Dedifferentiated amniotic fluid mesenchymal stem cell (primary cell): ENCODE results near the gene EIF4B.

Source experiments
- DNase-seq: peaks from one replicate; pipeline ENCODE4 v3.0.0-alpha.2; 2016; ENCODE audit errors: extremely low spot score

The EIF4B gene

DNA sequence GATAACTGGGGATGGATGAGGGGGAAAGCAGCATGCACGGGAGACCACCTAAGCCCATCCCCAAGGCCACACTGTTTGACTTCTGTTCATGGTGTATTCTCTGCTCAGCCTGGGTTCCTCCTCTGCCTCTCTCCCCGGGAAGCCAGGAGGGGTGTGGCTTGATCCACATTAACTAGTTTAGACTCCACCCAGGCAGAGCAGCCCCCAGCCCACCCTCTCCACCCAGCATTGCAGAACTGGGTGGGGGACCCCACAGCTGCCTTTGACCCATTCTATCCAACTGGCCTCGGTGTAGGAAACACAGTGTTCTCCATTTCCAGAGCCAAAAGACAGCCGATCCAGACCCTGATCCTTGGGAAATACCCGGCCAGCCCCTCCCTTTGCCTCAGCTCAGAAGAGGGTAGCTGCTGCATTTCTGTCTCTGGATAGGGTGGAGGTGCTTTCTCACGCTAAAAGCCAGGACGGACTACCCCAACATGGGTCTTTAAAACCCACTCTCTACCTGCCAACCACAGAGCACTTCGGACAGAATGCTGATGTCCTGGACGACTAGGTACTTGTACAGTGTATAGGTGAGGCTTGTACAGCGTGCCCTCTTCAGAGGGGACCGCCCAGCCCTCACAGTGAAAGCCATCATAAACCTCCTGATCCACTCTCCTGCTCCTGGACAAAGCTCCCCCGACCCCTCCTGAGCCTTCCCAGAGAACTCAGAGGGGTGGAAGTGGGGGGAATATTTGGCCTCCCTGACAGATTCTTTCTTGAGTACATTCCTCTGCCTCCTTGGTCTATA is 63.6 kb downstream of the EIF4B start:
- no peak for DNase-seq

DNA sequence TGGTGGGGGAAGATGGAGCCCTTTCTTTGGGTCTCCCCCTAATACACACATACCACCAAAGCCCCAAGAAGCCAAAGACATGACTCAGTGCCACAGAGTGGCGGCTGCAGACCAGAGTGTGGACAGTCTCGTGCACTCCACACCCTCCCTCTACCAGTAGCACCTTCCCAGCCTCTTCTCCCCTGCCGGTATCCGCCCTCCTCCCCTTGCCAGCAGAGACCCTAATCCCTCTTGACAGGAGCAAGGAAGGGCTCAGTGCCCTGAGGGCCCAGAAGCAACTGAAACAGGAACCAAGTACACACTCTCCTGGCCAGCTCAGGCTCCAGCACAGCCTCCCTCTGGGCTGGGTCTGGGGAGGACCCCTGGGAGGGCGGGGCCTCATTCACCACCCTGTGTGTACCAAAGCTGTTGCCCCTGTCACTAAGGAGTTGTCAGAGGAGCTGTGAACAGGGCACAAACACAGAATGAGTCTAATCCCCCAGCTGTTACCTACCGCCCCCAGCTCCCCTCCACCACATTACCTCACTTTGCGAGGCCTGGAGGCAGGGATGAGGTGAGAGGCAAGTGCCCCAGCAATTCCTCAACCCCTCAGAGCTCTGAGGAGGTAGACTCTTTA is 64.7 kb downstream of the EIF4B start:
- no peak for DNase-seq

DNA sequence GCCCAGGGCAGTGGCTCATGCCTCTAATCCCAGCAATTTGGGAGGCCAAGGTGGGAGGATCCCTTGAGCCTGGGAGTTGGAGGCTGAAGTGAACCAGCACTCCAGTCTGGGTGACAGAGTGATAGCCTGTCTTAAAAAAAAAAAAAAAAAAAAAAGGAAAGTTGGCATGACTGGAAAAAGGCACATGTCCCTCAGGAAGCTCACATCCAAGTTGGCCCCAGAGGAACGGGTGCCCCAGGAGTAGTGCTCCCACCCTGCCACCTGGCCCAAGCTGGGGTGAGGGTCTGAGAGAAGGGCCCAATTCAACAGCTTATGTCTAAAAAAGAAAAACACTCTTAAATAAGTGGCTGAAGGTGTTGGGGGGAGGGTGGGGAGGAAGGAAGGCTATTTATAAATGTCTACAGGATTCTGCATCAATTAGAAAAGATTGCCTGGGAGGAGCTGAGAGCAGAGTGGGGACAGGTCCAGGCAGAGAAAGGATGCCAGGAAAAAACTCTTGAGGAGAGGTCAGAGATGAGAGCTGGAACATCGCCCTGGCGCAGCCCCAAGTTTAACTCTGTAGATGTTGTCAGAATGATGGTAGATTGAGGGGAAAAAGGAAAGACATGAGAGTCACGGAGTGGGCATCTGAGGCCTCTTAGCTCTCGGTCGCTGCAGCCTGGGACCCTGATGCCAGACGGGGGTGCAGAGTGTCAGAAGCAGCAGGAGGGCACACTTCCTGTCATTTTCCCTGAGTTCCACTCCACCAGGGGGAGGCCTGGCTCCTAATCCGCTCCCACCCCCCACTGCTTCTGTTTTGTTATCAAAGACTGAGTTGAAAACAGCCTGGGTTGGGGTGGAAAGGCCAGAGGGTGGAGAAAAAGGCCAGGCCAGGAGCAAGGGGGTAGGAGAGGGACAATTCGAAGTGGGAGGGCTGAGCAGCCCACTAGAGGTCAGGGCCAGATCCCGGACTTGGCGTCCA is 65.6 kb downstream of the EIF4B start:
- no peak for DNase-seq

DNA sequence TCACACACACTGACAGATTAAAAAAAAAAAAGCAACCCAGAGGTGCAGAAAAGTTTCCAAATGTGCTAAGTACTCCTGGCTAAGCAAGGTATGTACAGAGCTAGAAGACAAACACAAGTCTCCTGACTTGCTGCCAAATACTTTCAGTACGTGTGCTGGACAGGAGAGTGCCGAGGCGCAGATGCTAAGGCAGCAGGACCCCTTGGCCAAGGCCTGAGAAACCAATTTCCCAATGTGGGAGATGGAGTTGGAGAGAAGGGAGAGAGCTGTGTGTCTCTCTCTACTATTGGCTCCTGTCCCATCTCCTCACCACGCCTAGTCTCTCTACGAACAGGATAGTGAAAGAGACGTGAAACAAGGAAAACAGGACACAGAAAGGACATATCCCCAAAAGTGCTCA is 67.6 kb downstream of the EIF4B start:
- no peak for DNase-seq

DNA sequence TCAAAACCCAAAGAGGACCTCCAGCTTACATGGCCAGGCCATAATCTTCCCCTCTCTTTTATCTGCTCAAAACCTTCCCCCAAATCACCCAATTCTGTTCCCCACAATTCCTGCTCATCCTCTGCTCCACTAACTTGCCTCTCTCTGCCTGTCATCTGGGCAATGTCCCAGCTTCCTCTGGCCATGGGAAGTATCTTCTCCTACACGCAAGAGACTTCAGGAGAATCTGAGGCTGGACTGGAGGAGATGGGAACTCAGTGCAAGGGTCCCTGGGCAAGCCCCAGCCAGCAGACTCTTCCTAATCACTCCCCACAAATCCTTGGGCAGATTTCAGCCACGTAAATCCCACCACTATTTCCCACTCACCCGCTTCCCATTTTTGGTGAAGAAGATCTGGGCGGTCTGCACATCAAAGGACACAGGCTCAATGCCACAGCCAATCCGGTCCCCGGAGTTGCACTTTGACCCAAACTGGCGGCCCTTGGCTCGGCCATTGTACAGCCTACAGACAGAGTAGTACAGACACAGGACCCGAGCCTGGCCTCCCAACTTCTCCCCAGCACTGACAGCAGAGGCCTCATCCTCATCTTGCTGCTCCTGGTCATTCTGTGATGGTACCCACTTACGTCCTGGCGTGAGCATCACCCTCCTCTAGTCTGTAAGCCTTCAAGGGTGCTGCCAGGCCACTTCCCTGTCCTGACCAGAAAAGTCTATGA is 68.2 kb downstream of the EIF4B start:
- DNase-seq, result no peak

DNA sequence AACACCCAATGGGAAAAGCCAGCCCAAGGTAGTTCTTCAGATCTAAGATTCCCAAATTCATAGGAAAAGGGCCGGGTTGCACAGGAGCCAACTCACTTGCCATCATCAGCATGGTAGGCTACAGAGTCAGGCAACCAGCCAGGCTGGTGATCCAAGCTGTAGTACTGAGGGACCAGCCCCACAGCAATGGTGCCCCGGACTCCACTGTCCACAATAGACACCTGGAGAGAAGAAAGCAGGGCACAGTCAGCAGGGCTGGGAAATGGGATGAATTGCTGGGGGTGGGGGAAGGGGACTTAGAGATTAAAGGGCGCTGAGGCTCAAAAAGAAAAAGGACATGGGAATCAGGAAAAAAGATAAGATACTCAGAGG is 68.7 kb downstream of the EIF4B start:
- no peak for DNase-seq

DNA sequence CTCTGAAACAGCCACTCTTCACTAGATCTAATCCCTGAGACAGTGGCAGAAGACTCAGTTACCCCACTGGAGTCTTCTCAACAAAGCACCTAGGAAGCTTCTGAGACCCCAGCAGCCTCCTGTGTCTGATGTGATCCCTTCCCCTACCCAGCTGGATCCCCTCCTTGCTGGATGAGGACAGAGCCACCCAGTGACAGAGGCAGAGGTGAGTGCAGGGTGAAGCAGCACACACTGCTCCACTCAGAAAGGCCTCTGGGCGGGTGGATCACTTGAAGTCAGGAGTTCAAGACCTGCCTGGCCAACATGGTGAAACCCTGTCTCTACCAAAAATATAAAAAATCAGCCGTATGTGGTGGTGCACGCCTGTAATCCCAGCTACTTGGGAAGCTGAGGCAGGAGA is 70.2 kb downstream of the EIF4B start:
- no peak for DNase-seq

DNA sequence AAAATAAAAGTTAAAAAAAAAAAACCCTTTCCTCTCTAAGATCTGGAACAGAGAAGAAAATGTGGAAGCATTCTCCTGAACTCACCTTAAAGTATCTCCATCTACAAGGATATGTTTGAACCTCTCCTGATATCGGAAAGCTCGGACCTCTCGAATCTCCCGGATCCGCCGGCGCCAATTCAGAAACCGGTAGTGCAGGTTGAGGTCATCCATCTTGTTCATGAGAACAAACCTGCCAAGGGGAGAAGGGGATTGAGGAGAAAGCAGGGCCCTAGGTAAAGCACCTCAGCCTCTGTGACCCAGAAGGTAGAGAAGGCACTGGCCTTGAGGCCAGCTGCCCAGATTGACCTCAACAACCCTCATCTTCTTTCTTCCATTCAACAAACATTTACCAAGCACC is 70.8 kb downstream of the EIF4B start:
- DNase-seq, result no peak

DNA sequence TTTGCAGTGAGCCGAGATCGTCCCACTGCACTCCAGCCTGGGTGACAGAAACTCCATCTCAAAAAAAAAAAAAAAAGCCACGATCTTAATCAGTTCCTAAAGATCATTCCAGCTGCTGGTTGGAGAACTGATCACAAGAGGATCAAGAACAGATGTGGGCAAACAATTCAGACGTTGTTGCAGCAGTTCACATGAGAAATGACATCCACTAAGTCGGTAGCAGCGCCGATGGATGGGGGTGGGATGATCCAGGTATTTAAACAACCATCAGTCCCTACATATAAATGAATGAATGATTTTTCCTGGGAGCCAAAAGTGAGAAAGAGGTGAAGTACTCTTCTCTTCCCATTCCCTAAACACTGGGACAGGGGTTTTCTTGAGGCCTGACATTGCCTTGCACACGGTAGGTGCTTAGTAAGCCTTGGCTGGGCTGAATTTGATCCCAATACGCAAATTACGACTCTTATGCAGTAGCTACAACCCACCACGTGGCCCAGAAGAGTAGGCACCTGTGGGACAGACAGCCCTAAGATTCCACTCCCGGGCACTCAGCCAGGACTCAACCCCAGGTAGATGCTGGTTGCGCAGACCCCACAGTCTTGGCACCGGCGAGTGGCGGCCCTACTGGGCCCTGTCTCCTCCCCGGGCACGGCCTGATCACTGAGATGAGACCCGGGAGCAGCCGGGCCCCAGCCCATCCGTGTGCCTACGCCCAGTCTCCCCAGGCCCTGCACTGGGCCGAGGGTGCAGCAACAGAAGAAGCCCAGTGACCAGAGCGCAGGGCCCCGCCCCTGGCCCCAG is 72.4 kb downstream of the EIF4B start:
- DNase-seq, result no peak

DNA sequence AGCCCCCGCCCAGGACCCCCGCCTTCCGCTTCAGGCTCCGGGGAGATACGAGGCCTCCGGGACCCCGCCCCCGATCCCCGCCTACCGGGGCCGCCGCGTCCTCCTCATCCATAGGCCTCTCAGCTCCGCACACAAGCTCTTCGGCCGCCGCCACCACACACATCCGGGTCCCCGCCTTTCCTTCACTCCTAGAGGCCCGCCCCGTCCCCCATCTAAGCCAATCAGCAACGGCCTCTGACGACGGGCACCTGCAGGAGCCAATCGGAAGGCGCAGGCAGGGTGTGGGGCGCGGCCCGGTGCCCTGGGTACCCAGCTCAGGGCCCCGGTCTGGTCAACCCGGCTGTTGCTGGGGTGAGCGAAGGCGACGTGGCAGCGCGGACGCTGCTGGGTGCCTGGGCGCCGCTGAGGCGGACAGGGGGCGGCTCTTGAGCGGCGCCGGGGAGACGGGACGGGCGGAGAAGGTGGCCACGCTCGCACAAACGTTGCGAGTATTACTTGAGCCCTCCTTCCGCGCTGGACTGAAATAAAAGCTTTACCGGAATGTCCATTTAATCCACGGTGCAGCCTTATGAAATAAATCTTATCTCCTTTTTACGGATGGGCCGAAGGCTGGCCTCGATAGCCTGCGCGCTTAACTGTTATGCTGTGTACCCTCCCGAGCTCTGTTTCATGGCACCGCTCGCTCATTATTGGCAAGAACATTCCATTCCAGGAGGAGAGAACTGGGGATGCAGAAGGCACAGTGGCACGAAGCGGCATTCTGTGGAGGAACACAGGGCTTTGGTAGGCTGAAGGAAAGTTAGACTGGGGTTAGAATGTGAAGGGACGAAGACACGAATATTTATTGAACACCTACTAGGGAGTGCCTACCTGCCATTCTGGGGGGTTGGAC is 73.2 kb downstream of the EIF4B start, which contains the start of gene SPRYD3:
Gene SPRYD3 (minus strand): TSS at position 165 of the 892 bp plus-strand sequence. CDS start 57 bp downstream, at position 108.
- DNase-seq, result peak; percentile 96

DNA sequence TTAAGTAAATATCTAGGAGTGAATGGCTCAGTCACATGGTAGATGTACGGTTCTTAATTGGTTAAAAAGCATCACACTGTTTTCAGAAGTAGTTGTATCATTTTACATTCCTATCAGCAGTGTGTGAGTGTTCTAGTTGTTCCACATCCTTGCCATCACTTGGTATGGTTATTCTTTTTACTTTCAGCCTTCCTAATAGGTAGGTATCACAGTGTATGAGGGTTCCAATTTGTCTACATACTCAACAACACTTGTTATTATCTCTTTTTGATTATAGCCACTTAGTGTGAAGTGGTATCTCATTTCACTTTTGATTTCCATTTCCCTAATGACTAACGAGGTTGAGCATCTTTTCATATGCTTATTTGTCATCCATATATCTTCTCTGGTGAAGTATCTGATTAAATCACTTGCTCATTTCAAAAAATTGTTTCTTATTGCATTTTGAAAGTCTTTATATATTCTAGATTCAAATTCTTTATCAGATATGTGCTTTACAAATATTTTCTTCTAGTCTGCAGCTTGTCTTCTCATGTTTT is 76.5 kb downstream of the EIF4B start:
- DNase-seq, result no peak

DNA sequence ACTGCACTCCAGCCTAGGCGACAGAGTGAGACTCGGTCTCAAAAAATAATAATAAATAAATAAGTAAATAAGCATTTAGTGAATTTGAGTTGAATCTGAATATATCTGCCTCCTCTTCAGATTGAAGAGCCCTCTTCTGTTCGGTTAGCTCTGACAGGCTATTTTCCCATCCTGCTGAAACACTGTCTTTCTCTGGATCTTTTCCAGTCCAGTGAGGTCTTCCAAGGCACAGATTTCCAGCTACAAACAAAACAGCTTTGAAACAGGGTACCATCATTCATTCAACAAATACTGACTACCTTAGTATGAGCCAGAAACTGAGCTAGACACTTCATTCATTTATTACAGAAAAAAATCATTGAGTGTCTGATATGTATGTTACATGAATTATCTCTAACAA is 80.1 kb downstream of the EIF4B start:
- DNase-seq, result no peak

DNA sequence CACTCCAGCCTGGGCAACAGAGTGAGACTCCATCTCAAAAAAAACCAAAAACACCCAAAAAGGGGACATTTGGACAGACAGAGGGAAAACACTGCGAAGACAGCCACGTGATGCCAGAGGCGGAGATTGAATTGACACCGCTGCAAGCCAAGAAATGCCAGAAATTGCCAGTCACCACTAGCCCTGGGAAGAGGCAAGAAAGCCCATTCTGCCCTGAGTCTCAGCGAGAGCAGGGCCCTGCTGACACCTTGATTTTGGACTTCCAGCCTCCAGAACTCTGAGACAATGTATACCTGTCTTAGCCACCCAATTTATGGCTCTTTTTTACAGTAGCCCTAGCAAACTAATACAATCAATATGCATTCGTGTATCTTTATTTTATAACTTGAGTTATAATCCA is 83.8 kb downstream of the EIF4B start:
- DNase-seq, result no peak

DNA sequence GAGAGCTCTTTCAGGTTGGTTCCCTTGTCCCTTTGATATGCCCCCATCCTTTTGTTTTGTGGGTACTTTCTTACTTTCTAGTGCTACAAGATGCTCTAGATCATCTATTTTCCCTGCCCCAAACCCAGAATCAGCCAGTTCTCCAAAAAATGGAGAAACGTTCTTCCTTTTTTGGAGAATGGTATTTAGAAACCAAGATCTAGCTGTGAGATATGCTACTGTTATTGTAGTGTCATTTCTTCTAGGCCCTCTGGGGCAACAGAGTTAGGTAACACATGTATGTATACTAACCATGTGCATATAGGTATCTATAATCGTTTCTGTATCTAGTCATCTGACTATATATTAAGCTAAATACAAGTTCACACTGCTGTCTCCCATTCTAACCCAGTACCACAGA is 84.3 kb downstream of the EIF4B start:
- DNase-seq, result no peak

DNA sequence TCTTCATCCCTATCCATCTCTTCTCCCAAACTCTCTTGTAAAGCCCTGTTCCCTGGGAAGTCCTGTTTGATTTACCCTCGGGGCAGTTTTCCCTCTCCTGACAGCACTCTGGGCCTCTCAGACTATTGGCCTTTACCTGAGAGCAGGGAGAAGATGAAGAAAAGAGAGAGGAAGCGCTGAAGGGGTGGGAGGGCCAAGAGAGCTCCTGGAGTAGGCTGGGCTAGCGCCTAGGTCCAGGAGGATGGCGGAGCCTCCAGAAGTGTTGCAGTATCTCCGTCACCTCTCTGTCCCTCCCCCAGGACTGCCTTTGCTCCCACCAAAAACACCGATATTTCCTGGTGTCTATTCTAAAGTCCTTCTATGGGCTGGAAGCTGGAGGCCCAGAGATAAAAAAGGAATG is 85.5 kb downstream of the EIF4B start:
- DNase-seq, result no peak
